ENCODE results near the gene ZNF133.

ZNF133 gene

GRCh38 chr20:18255526-18255925 is 32.8 kb upstream of the ZNF133 start:
- no peak for DNase-seq (ENCODE audit: low spot score)
- TF ChIP-seq CTCF (IDR thresholded peaks at IDR 0.05), result no peak
- H3K27ac ChIP-seq, result no peak overlapping the region

GRCh38 chr20:18256440-18257090 is 31.8 kb upstream of the ZNF133 start:
- DNase-seq (ENCODE audit: low spot score), result no peak
- no peak overlapping the region for H3K27ac ChIP-seq
- no peak for TF ChIP-seq CTCF (IDR thresholded peaks at IDR 0.05)
- H3K4me3 ChIP-seq, result no peak overlapping the region

More at GRCh38 chr20:18255526-18255925, 32.8 kb upstream of the ZNF133 start:
- no peak overlapping the region for H3K4me3 ChIP-seq

GRCh38 chr20:18258126-18258860 is 30.0 kb upstream of the ZNF133 start:
- TF ChIP-seq CTCF (IDR thresholded peaks at IDR 0.05), result no peak
- Histone ChIP-seq H3K27ac (no peak overlapping the region), H3K4me3 (no peak overlapping the region)
- no peak for DNase-seq (ENCODE audit: low spot score)

- TF ChIP-seq CTCF (IDR thresholded peaks at IDR 0.05), result no peak
- no peak overlapping the region for H3K27ac ChIP-seq
- no peak overlapping the region for H3K4me3 ChIP-seq
- no peak for DNase-seq (ENCODE audit: low spot score)
Observed at GRCh38 chr20:18259730-18260129, 28.6 kb upstream of the ZNF133 start.

GRCh38 chr20:18263723-18264122 is 24.6 kb upstream of the ZNF133 start:
- DNase-seq (ENCODE audit: low spot score), result no peak
- Histone ChIP-seq H3K27ac (no peak overlapping the region), H3K4me3 (no peak overlapping the region)
- TF ChIP-seq CTCF (IDR thresholded peaks at IDR 0.05), result no peak

GRCh38 chr20:18265441-18265840 is 22.9 kb upstream of the ZNF133 start:
- TF ChIP-seq CTCF (IDR thresholded peaks at IDR 0.05), result no peak
- no peak overlapping the region for H3K4me3 ChIP-seq
- no peak overlapping the region for H3K27ac ChIP-seq
- no peak for DNase-seq (ENCODE audit: low spot score)

- no peak for DNase-seq (ENCODE audit: low spot score)
- TF ChIP-seq CTCF (IDR thresholded peaks at IDR 0.05), result no peak
- no peak overlapping the region for H3K4me3 ChIP-seq
- H3K27ac ChIP-seq, result no peak overlapping the region
Observed at GRCh38 chr20:18266282-18266681, 22.0 kb upstream of the ZNF133 start.
